HG03135 (cell line): ENCODE measurements around the gene LTF.
"Not testable (repeated sequence)": the region's sequence is repeated elsewhere in the genome, so short reads cannot be mapped to it uniquely, and the experiment has no call there.

Experiments
- ATAC-seq: cut with Tn5 transposase; IDR thresholded peaks from one replicate; pipeline ENCODE4 v1.9.1; 2021; ENCODE audit warnings: mild to moderate bottlenecking, moderate library complexity; ENCODE audit not compliant: unreplicated experiment

Gene LTF

GRCh38 chr3:46398186-46398955 is 66.3 kb downstream of the LTF start:
- no peak for ATAC-seq

- no peak for ATAC-seq
Observed at GRCh38 chr3:46397111-46397510, 67.6 kb downstream of the LTF start.

GRCh38 chr3:46395766-46396530 is 68.8 kb downstream of the LTF start:
- ATAC-seq = no peak

- ATAC-seq = no peak
Observed at GRCh38 chr3:46395210-46395661, 69.5 kb downstream of the LTF start.

- ATAC-seq = no peak
Observed at GRCh38 chr3:46393554-46394434, 70.9 kb downstream of the LTF start.

- no peak for ATAC-seq
Observed at GRCh38 chr3:46393011-46393410, 71.7 kb downstream of the LTF start.

- ATAC-seq = not testable (repeated sequence)
Observed at GRCh38 chr3:46391526-46391925, 73.2 kb downstream of the LTF start.

GRCh38 chr3:46389306-46389705 is 75.4 kb downstream of the LTF start:
- no peak for ATAC-seq

- not testable (repeated sequence) for ATAC-seq
Observed at GRCh38 chr3:46388847-46389246, 75.9 kb downstream of the LTF start.

GRCh38 chr3:46386205-46386604 is 78.5 kb downstream of the LTF start:
- no peak for ATAC-seq
